Activated naive CD8-positive, alpha-beta T cell treated with anti-CD3 and anti-CD28 coated beads for 36 hours (primary cell): ENCODE data around the gene HOXD1. TPM values are rescaled to one million over a fixed set of nuclear protein-coding genes. Genes with fewer than 3 reads are reported as not detected.

ENCODE experiments used
- DNase-seq: peaks from one replicate; pipeline ENCODE4 v3.0.0; 2021
- H3K27ac Mint-ChIP-seq: one replicate; pipeline ENCODE4 v1.8.0; 2022; ENCODE audit warnings: mild to moderate bottlenecking, moderate library complexity, mixed read lengths
- H3K27me3 Mint-ChIP-seq: one replicate; pipeline ENCODE4 v1.8.0; 2022; ENCODE audit warnings: mild to moderate bottlenecking, mixed read lengths
- H3K36me3 Mint-ChIP-seq: one replicate; pipeline ENCODE4 v1.8.0; 2021; ENCODE audit warnings: mild to moderate bottlenecking, mixed read lengths
- H3K4me1 Mint-ChIP-seq: one replicate; pipeline ENCODE4 v1.8.0; 2021; ENCODE audit warnings: mixed read lengths
- H3K4me3 Mint-ChIP-seq: one replicate; pipeline ENCODE4 v1.8.0; 2022; ENCODE audit warnings: mild to moderate bottlenecking, moderate library complexity, mixed read lengths
- H3K9me3 Mint-ChIP-seq: one replicate; pipeline ENCODE4 v1.8.0; 2022; ENCODE audit warnings: mixed read lengths
- total RNA-seq, 2 experiments: library from RNA; stranded (reverse); gene quantifications; one replicate each; pipeline ENCODE4 v1.2.3, GENCODE V29; 2021

The HOXD1 gene
- total RNA-seq: not detected

DNA sequence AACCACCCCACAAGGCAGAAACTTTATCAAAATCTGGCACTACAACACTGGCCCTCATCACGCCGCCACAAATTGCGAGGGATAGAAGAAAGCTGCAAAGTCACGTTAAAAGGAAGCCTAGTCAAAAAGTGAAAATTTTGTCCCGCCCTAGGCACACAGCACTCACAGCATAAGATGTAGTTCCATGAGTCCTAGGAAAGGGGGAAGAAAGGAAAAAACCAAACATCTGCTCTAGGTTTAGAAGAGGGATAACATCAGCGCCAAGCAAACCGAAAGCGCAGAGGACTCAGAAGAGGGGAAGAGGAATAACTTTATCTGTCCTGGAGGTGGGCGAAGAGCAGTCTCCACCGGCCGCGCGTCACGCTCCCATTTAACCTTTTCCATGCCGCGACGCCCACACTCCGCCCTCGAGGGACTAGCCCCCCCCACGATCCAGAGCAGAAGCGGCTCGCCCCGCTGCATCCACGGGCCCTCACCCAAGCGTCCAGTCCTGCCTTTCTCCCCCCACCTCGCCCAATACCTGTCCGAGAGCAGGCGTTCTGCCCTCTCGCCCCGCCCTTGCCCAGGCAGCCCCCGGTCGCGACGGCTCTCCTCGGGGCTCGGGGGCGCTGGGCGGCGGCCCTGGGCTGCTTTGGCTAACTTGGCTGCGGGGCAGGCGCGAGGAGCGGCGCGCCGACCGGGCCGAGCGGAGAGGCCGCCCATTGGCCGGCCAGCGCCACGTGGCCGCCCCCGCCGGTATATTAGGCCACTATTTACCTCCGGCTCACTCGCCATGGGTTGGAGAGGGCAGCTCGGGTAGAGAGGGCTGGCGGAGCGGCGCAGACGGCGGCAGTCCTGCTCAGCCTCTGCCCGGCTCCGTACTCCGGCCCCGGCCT, at the start of gene HOXD1:
Gene HOXD1, plus strand, starts transcription at position 770 of the 875 bp plus-strand sequence. CDS start 134 bp downstream, outside the sequence.
- Mint-ChIP-seq H3K9me3 (no peaks in the 10 kb centered on the region), H3K36me3 (no peaks in the 10 kb centered on the region), H3K27ac (no peak within 1 kb of the TSS), H3K4me1 (peaks cover 14% of the 10 kb centered on the region), H3K27me3 (peaks cover 90% of the 10 kb centered on the region), H3K4me3 (peak within 1 kb of the TSS; percentile 77)
- DNase-seq: no peak

DNA sequence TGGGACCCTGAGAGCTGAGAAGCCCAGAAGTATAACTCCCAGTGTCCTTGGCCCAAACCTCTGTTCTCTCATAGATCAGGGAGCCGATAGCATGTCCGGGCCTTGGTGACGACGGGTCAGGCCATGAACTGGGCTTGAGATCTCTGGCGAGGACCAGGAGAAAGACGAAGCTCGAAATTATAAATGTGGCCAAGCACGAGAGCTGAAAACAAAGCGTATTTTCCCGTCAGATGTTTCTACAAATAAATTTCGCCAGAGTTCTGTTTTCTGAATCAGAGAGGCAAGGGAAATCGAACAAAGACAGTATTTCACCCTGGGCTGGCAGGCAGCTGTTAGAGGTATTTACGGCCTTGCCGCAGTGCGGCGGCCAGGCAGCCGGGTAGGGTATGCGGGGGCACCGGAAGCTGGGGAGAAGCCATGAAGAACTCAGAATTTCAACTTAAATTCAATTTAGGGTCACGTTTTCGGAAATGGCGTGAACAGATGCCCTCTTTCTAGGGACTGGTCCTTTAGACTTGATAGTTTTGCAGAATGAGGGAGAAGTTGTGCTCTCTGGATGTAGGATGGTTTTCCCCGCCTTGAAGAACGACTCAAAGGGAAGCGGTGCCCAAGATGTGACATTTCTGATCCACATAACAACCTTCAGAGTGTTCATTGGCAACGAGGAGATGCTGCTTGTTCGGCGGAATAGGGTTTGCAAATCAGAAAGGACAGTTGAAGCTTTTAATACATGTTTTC, 49.4 kb upstream of the HOXD1 start:
- H3K4me3 Mint-ChIP-seq: no peak overlapping the region

DNA sequence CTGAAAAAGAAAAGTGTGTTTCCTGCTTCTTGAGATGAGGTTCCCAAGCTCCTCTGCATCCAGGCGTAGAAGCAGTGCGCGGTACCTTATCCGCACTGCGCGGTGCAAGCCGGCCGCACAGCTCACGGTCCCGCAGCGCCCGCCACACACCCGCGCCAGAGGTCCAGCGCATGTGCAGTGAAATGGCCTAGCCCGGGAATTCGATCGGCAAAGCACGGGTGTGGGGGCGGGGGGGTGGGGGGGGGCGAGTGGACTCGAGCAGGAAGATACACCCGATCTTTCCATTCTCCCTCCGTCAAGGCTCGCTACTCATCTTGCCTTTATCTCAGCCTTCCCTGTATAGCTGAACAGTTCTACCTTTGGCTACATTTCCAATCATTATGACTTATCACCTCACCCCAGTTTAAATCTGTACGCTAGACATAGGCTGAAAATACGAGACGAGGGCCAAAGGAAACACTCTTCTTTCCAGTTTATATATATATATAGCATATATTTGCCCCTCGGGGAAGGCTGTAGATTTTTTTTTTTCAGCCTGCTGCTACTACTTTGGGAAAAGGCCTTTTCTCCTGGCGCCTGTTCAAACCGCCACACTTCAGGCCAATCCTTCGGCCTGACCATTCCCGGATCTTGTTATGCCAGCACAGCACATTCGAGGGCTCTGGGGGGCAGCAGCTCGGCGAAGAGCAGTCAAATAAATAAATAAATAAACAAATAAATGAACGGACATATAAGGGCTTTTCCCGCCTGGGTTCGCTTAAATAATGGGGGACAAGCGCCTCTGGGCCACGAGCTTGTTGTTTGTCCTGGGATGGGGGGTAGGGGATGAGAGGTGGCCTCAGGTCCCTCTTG, 48.6 kb upstream of the HOXD1 start:
- Mint-ChIP-seq H3K27me3 (peaks cover 88% of the 10 kb centered on the region), H3K4me1 (peaks cover 22% of the 10 kb centered on the region), H3K36me3 (peaks cover 9% of the 10 kb centered on the region), H3K9me3 (peaks cover 6% of the 10 kb centered on the region), H3K4me3 (peak overlapping the region; percentile 14), H3K27ac (no peak overlapping the region)
- DNase-seq: no peak

More for the DNA sequence above, 49.4 kb upstream of the HOXD1 start:
- Mint-ChIP-seq H3K9me3 (peaks cover 6% of the 10 kb centered on the region), H3K27ac (no peak overlapping the region), H3K27me3 (peaks cover 91% of the 10 kb centered on the region), H3K4me1 (peaks cover 22% of the 10 kb centered on the region), H3K36me3 (peaks cover 9% of the 10 kb centered on the region)
- no peak for DNase-seq

DNA sequence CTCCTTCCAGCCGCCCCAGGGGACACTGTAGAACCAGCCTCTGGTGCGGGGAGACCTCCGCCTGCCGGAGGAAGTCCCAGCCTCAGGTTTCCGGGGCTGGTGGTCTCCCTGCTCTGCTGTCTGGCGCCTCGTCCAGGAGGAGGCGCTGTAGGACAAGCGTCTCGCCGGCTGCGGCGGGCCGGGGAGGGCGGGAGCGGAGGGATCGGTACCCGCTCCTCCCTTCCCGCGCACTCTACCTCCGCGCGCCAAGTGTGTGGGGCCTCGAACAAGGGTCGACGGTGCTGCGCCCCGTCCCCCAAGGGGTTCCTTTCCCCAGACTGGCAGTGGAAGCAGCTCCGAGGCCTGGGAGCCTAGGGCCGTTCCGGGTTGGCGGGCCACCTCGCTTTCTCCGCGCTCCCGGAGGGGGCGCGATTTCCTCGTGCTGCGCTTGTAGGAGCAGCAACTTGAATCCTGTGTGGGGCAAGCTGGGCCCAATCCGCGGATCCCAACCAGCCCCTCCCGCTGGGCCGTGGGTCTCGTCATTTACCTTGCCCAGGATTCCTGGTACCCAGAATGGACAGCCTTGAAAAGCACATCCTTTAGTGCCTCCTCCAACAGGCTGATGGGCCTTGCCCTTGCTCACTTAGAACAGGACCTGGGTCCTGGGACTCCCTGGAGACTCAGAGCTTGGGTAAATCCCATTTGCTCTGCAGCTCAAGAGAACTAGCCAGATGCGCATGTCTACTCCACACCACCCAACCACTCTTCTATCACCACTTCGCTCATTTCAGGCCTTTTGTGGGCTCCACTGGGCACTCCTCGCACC, 47.8 kb upstream of the HOXD1 start:
- Mint-ChIP-seq H3K27ac (no peak overlapping the region), H3K4me1 (peaks cover 21% of the 10 kb centered on the region), H3K4me3 (peak overlapping the region; percentile 32), H3K9me3 (peaks cover 5% of the 10 kb centered on the region), H3K27me3 (peaks cover 87% of the 10 kb centered on the region), H3K36me3 (peaks cover 9% of the 10 kb centered on the region)
- peak; percentile 83 for DNase-seq

DNA sequence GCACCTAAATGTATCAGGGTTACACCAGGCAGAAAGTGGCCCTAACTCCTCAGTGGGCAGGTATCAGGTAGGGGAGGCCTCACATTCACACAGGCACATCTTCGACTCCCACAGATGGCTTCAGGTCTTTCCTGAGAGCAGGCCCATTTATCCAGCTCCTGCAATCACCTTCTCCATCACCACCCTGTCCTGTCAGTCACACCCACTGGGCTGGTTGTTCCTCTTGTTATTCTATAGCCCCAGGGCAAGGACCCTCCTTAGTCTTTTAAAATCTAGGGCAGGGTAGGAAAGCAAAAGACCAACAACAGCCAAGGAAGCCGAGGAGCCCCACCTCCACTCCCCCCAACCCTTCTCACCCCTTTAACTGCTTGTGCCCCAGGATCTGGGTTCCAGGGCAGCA, 46.2 kb upstream of the HOXD1 start:
- H3K4me3 Mint-ChIP-seq: no peak overlapping the region
- no peak overlapping the region for H3K27ac Mint-ChIP-seq
- no peak for DNase-seq
- H3K27me3 Mint-ChIP-seq: peaks cover 89% of the 10 kb centered on the region
- H3K4me1 Mint-ChIP-seq: peaks cover 17% of the 10 kb centered on the region
- H3K9me3 Mint-ChIP-seq: peaks cover 4% of the 10 kb centered on the region
- peaks cover 8% of the 10 kb centered on the region for H3K36me3 Mint-ChIP-seq

DNA sequence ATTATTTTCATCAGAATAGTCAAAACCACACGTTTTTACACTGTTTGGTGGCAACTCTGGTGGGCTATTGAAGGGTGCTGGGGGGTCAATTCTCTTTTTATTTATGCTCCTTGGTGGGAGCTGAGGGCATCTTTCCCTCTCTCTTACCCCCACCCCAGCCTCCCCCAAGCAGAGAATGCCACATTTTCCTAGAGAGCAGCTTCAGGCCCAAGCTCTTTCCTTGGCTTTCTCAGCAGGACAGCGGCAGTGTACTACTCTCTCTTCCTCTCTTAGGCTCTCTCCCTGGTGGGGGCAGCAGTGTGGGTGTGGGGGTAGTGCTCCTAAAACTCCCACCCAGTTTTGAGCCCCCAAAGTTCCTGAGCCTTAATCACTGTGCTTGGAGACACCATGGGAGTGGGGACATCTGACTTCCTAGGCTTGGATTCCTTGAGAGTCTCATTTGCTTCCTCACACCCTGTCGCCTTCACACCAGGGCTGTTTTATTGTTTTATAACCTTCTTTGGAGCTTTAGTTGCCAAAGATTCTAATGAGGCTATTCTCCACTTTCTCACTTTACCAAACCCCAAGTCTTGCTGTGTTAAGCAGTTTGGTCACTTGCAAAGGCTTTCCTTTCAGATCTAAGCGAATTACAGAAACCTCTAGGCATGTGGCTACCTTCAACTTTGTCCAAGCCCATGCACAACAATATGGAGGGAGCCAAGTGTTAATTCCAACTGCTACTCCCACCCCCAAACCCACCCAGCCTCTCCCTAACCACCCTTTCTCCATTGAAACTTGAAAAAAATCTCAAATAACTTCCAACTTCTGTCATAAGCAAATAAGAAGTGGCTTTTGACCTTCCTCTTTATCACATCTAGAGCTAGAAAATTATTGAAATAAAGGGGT, 43.1 kb upstream of the HOXD1 start:
- peaks cover 89% of the 10 kb centered on the region for H3K27me3 Mint-ChIP-seq
- H3K27ac Mint-ChIP-seq: no peak overlapping the region
- H3K36me3 Mint-ChIP-seq: no peaks in the 10 kb centered on the region
- peaks cover 8% of the 10 kb centered on the region for H3K4me1 Mint-ChIP-seq
- no peak overlapping the region for H3K4me3 Mint-ChIP-seq
- DNase-seq: no peak
- H3K9me3 Mint-ChIP-seq: no peaks in the 10 kb centered on the region

DNA sequence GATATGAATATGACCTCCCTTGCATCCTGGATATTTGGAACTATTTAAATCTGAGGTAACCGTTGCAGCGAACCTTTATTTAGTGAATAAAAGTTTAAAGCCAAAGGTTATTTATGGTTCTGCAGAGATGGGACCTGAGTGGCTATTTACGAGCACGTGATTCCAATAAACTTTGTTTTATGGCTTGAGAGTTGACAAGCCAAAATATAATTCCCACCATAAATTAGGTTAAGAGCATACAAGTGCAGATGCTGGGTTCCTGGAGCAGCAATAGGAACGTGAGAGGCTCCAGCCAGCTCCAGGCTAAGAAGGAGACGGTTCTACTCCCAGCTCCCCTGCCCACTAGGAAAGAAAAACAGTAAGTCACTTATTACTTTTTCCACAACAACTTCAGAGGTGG, 42.4 kb upstream of the HOXD1 start:
- DNase-seq: no peak
- no peaks in the 10 kb centered on the region for H3K9me3 Mint-ChIP-seq
- peaks cover 7% of the 10 kb centered on the region for H3K4me1 Mint-ChIP-seq
- no peak overlapping the region for H3K4me3 Mint-ChIP-seq
- H3K36me3 Mint-ChIP-seq: no peaks in the 10 kb centered on the region
- peaks cover 92% of the 10 kb centered on the region for H3K27me3 Mint-ChIP-seq
- H3K27ac Mint-ChIP-seq: no peak overlapping the region

DNA sequence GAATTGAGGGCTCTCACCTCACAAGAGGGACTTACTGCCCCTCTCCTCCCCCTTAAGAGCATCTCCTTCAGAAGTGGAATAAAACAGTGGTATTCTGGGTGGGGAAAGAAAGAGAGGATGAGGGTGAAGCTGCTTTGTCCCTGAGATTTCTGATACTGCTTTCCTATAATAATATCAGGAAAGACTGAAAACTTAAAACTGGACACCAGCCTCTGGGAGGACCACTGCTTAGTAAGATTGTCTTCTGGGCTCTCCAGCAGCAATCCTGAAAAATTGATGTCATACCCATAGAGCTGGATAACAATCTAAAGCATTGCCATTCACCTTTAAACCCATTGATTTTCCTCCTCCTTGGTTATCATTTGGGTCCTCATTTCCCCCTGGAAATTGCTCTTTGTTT, 41.8 kb upstream of the HOXD1 start:
- peaks cover 4% of the 10 kb centered on the region for H3K4me1 Mint-ChIP-seq
- DNase-seq: no peak
- no peaks in the 10 kb centered on the region for H3K36me3 Mint-ChIP-seq
- H3K4me3 Mint-ChIP-seq: no peak overlapping the region
- H3K9me3 Mint-ChIP-seq: no peaks in the 10 kb centered on the region
- H3K27ac Mint-ChIP-seq: no peak overlapping the region
- H3K27me3 Mint-ChIP-seq: peaks cover 92% of the 10 kb centered on the region

DNA sequence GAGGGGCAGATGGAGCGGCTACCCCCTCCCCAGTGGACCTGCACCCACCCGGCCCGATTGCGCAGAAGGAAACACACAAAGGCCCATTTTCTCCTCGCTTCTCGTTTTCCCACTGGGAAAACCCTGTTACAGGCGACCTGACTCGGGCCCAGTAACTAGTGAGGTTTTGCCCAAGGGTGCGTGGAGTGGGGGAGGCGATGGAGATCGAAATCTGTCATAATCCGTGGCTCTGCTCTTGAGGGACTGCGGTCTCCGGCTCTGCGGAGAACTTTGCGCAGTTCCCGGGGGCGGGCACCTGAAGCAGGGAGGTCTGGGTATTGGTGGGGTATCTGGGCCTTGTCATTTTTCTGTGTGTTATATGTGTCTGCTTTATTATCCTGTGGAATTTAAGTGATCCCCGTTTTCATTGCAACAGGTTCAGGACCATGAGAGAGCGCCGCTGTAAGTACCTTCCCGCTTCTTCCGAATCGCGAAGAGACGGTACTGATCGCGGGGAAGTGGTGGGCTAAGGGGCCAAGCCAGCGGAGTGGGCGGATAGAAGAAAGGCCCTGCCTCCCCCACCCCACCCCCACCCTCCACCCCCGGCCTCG, 41.2 kb upstream of the HOXD1 start:
- Mint-ChIP-seq H3K27me3 (peaks cover 93% of the 10 kb centered on the region), H3K9me3 (no peaks in the 10 kb centered on the region), H3K4me3 (no peak overlapping the region), H3K27ac (no peak overlapping the region), H3K4me1 (peaks cover 4% of the 10 kb centered on the region), H3K36me3 (no peaks in the 10 kb centered on the region)
- DNase-seq: no peak

DNA sequence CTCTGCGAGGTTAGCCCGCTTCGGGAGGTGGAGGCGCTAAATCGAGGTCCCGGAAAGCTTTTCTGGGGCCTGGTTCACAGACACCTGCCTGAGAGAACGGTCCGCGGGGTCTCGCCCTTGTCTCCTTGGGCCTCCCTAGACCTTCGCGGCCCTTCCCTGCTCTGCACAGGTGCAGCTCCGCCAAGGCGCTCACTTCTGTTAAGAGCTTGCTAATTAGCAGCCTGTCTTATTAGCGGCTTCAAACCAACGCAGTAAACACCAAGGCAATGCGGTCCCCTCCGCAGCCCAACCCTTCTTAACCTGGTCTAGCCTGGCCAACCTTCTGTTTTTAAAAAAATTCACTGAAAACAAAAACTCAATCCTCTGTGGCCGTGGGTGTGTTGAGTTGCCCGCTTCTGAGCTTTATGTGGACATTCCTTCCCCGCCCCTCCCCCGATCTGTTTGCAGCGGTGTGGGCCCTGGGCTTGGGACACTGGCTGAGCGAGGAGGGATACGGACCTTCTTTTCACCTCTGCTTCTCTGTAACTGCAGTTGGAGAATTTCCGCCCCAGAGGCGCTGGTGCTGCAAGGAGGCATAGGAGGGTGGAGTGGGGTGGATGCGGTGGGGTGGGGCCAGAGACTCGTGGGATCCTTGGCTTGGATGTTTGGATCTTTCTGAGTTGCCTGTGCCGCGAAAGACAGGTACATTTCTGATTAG, 40.5 kb upstream of the HOXD1 start:
- H3K27me3 Mint-ChIP-seq: peaks cover 95% of the 10 kb centered on the region
- no peak overlapping the region for H3K4me3 Mint-ChIP-seq
- peaks cover 6% of the 10 kb centered on the region for H3K4me1 Mint-ChIP-seq
- DNase-seq: no peak
- H3K9me3 Mint-ChIP-seq: no peaks in the 10 kb centered on the region
- H3K36me3 Mint-ChIP-seq: no peaks in the 10 kb centered on the region
- H3K27ac Mint-ChIP-seq: no peak overlapping the region

DNA sequence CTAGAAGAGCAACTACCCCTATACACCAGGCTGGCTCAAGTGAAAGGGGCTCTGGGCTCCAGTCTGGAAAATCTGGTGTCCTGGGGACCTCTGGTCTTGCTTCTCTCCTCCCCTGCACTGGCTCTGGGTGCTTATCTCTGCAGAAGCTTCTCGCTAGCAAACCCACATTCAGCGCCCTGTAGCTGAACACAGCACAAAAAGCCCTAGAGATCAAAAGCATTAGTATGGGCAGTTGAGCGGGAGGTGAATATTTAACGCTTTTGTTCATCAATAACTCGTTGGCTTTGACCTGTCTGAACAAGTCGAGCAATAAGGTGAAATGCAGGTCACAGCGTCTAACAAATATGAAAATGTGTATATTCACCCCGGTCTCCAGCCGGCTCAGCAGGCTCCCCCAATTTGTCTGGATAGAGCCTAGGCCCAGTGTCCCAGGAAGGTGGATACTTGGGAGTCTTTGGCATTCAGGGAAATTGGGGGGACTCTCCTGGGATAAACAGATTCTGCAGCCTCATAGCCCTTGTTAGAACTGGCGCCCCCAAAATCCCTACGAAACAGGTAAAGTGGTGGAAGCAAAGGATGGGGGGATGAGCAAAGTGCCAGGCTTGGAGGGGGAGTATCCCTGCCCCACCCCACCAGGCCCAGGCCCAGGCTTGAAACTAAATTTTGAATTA, 39.6 kb upstream of the HOXD1 start:
- Mint-ChIP-seq H3K4me1 (peaks cover 6% of the 10 kb centered on the region), H3K9me3 (no peaks in the 10 kb centered on the region), H3K4me3 (no peak overlapping the region), H3K27me3 (peaks cover 94% of the 10 kb centered on the region), H3K36me3 (no peaks in the 10 kb centered on the region), H3K27ac (no peak overlapping the region)
- no peak for DNase-seq

DNA sequence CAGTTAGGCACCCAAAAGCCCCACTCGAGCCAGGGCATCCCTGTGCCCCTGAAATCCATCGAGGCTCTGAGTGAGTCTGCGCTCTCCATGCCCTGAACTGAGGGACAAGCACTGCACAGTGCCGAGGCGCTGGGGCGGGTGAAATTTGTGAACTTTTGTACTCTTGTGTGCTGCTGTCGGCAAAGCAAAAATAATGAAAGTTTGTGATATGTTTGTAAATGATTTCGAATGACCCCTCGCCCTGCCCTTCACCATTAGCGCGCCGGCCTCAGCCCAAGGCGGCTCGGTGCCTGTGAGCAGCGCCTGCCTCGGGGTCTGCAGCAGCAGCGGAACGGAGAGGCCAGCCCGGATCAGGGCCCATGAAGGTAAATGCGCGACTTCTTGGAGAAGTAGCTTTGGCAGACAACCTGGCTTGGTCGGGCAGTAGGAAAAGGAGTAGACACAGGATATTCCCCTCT, 39.0 kb upstream of the HOXD1 start:
- no peak overlapping the region for H3K4me3 Mint-ChIP-seq
- H3K27me3 Mint-ChIP-seq: peaks cover 97% of the 10 kb centered on the region
- no peaks in the 10 kb centered on the region for H3K9me3 Mint-ChIP-seq
- no peak for DNase-seq
- H3K4me1 Mint-ChIP-seq: peaks cover 6% of the 10 kb centered on the region
- H3K36me3 Mint-ChIP-seq: no peaks in the 10 kb centered on the region
- no peak overlapping the region for H3K27ac Mint-ChIP-seq
